ENCODE results near the gene GHRL.
"Not testable (repeated sequence)": the region's sequence is repeated elsewhere in the genome, so short reads cannot be mapped to it uniquely, and the experiment has no call there.

GHRL gene

DNA sequence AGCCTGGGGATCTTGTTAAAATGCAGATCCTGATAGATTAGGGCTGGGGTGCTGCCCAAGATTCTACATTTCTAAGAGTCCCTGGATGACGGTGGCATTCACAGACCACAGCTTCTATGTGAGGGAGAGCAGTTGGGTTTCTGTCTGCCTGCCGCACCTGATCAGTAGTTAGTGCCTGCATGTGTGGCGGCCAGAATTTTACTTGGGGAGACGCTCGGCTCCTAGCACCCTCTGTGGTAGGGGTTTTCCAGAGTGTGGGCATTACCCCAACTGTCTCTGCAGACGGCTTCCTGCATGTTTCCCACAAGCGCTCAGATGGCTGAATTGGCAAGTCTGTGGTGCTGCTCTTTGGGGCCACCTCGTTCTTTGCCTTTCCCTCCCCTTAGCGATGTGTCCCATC is 8.3 kb downstream of the GHRL start:
- Mint-ChIP-seq H3K4me3 (no peak overlapping the region), H3K4me1 (peaks cover 13% of the 10 kb centered on the region), H3K9me3 (no peaks in the 10 kb centered on the region), H3K27me3 (no peaks in the 10 kb centered on the region), H3K36me3 (peaks cover 7% of the 10 kb centered on the region), H3K27ac (peak overlapping the region; percentile 81)
- peak; percentile 86 for ATAC-seq (ENCODE audit: low read depth)
- no peak for DNase-seq (ENCODE audit: low spot score in 2 of 2)

DNA sequence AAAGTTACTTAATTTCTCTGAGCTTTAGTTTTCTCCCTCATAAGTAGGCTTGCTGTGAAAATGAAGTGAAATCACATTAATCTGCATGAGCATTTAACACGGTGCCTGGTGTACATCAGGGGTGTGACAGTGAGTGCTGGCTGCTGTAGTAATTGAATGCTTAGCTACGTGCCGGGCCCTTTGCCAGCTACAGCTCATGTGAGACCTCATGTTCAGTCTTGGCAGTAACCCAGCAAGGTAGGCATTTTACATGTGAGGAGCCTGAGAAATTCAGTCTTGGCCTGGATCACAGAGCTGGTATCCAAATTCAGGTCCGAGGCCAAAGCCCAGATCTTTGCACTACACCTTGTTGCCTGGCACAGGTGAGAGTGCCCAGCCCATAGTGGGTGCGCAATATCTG is 9.1 kb downstream of the GHRL start:
- no peak overlapping the region for H3K4me3 Mint-ChIP-seq
- ATAC-seq (ENCODE audit: low read depth): no peak

DNA sequence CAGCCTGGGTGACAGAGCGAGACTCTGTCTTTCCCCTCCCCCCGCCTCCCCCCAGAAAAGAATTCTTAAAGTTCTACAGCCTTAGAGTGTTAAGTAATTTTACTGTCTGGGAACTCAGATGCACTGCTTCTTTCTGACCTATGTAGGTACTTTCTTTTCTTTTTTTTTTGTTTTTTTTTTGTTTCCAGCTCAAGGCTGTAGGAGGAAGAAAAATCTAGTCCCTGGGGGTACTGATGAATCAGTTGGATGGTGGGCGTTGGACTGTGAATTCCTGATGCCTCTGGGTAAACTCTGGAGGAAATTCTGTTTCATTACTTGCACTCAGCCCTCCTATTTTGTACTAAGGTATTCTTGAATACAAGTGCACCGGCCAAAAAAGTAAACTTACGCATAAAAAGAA is 10.8 kb downstream of the GHRL start:
- ATAC-seq (ENCODE audit: low read depth) (no peak), DNase-seq (ENCODE audit: low spot score in 2 of 2) (no peak)
- Mint-ChIP-seq H3K36me3 (peaks cover 12% of the 10 kb centered on the region), H3K27ac (no peak overlapping the region), H3K4me3 (no peak overlapping the region), H3K4me1 (peaks cover 13% of the 10 kb centered on the region), H3K9me3 (no peaks in the 10 kb centered on the region), H3K27me3 (no peaks in the 10 kb centered on the region)

More for the DNA sequence above, 9.1 kb downstream of the GHRL start:
- H3K27ac Mint-ChIP-seq: no peak overlapping the region
- H3K27me3 Mint-ChIP-seq: no peaks in the 10 kb centered on the region
- no peak for DNase-seq (ENCODE audit: low spot score in 2 of 2)
- peaks cover 7% of the 10 kb centered on the region for H3K36me3 Mint-ChIP-seq
- no peaks in the 10 kb centered on the region for H3K9me3 Mint-ChIP-seq
- H3K4me1 Mint-ChIP-seq: peaks cover 13% of the 10 kb centered on the region

DNA sequence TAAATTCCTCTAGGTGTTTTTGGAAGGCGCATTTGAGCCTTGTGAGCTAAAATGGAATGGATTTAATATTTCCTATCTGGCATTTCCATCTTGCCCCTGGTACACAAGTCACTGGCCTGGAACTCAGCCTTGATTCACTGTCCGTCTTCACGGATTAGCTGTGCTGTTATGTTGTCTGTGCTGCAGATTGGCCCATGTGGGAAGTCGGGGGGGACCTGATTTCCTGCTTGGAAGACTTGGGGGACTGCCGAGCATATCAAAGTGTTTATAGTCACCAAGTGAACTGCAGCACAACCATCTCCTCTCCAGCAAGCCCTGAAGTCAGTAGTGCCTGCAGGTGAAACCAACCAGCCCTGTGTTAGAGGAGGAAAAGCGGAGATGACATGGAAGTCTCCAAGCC is 12.2 kb downstream of the GHRL start:
- no peak overlapping the region for H3K4me3 Mint-ChIP-seq
- ATAC-seq (ENCODE audit: low read depth): no peak
- H3K4me1 Mint-ChIP-seq: peaks cover 13% of the 10 kb centered on the region
- peaks cover 12% of the 10 kb centered on the region for H3K36me3 Mint-ChIP-seq
- no peaks in the 10 kb centered on the region for H3K9me3 Mint-ChIP-seq
- H3K27ac Mint-ChIP-seq: peak overlapping the region; percentile 62
- no peaks in the 10 kb centered on the region for H3K27me3 Mint-ChIP-seq
- no peak for DNase-seq (ENCODE audit: low spot score in 2 of 2)

DNA sequence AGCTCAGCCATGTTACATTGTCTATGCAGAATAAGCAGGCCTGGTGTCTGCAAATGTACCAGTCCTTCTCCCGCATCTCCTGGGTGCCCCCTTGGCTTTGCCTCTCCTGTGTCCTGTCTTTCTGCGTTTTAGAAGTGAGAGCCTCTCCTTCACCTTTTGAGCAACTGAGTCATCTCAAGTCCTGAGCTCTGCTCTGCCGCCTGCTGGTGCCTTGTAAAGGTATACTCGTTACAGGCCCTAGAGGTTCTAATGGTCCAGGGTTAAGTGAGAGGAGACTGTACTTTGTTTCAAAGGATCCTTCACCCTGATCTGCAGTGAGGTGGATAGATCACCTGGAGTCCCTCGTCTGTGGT is 12.6 kb downstream of the GHRL start:
- ATAC-seq (ENCODE audit: low read depth) (no peak), DNase-seq (ENCODE audit: low spot score in 2 of 2) (no peak)
- peaks cover 12% of the 10 kb centered on the region for H3K36me3 Mint-ChIP-seq
- no peaks in the 10 kb centered on the region for H3K27me3 Mint-ChIP-seq
- no peaks in the 10 kb centered on the region for H3K9me3 Mint-ChIP-seq
- H3K4me3 Mint-ChIP-seq: no peak overlapping the region
- peaks cover 10% of the 10 kb centered on the region for H3K4me1 Mint-ChIP-seq
- H3K27ac Mint-ChIP-seq: peak overlapping the region; percentile 62

DNA sequence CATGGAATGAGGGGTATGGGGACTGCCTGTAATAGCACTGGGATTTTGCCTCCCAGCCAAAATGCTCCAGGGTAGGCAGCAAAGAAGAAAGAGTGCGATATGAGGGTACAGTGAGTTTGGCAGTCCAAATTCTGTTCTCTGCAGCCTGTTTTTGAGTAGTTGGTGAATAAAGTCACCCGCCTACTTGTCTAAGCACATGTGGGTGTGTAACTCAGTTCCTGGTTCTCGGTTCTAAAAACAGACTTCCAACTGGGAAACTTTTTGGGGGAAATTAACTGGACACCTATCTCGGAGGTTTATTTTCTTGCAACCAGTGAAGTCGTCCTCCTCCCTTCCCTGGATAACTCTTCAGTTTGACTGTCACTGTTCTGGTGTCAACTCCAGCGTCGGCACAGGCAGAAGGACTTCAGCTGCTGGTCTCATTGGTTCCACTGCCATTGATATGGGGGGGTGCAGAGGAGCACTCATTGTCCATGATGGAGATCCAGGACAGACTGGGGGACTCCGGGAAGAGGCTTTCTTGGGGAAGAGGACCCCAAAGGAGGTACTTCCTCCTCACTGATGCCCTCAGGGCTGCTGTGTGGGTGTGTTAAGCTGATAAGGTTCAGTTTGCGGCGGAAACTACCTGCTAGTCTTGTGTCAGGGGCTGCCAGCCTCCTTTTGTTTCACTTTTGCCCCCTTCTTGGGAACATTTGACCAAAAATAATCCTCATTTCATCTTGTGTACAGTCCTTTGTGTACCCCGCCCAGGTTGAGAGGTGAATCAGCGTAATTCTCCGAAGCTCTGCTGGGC is 13.2 kb downstream of the GHRL start:
- H3K4me3 Mint-ChIP-seq: no peak overlapping the region

DNA sequence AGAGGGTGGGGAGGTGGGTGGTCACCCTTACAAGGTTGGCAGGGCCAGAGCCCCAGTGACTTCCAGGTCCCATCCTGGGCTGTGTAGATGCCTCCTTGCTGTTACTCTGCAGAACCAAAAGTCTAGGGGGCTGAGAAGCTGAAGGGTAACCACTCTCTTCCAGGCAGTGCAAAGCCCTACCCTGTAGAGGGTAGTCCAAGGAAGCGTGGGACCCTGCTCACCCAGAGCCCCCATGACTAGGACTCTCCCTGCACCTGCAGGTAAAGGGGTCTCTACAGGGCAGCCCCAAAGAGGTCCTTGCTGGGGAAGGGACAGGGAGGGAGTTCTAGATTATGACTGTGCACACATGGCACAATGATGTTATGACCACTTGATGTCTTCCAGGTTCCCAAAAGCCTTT is 14.2 kb downstream of the GHRL start:
- no peaks in the 10 kb centered on the region for H3K27me3 Mint-ChIP-seq
- H3K9me3 Mint-ChIP-seq: no peaks in the 10 kb centered on the region
- H3K4me1 Mint-ChIP-seq: peaks cover 6% of the 10 kb centered on the region
- no peak overlapping the region for H3K4me3 Mint-ChIP-seq
- no peak for DNase-seq (ENCODE audit: low spot score in 2 of 2)
- no peak for ATAC-seq (ENCODE audit: low read depth)
- peaks cover 12% of the 10 kb centered on the region for H3K36me3 Mint-ChIP-seq
- no peak overlapping the region for H3K27ac Mint-ChIP-seq

More for the DNA sequence above, 13.2 kb downstream of the GHRL start:
- no peaks in the 10 kb centered on the region for H3K27me3 Mint-ChIP-seq
- peaks cover 12% of the 10 kb centered on the region for H3K36me3 Mint-ChIP-seq
- H3K9me3 Mint-ChIP-seq: no peaks in the 10 kb centered on the region
- ATAC-seq (ENCODE audit: low read depth): no peak
- peaks cover 5% of the 10 kb centered on the region for H3K4me1 Mint-ChIP-seq
- peak overlapping the region; percentile 62 for H3K27ac Mint-ChIP-seq
- no peak for DNase-seq (ENCODE audit: low spot score in 2 of 2)

DNA sequence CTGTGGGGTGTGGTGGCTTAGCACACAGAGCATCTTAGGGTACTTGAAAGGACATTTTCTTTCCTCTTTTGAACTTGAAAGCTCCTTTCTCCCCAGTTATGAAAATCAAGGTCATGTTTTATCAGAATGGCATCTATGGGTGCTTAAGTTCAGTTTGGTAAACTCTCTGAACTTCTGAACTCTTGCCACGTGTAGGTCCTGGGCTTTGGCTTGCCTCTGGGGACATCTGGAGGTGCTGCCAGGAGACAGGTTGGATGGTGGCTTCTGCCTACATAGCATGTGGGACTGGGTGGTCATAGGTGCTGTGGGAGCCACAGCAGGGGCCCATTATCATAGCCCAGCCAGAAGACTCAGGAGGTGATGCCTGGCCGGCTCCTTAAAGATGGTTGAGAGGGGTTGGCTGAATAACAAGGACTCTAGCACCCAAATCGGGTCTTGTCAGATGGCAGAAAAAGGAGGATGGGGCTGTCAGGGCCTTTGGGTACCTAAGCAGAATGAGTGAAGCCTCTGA is 15.6 kb downstream of the GHRL start:
- ATAC-seq (ENCODE audit: low read depth) (no peak), DNase-seq (ENCODE audit: low spot score in 2 of 2) (no peak)
- peak overlapping the region; percentile 17 for H3K27ac Mint-ChIP-seq
- H3K27me3 Mint-ChIP-seq: no peaks in the 10 kb centered on the region
- H3K36me3 Mint-ChIP-seq: peaks cover 14% of the 10 kb centered on the region
- H3K4me1 Mint-ChIP-seq: peaks cover 14% of the 10 kb centered on the region
- no peaks in the 10 kb centered on the region for H3K9me3 Mint-ChIP-seq
- H3K4me3 Mint-ChIP-seq: no peak overlapping the region

DNA sequence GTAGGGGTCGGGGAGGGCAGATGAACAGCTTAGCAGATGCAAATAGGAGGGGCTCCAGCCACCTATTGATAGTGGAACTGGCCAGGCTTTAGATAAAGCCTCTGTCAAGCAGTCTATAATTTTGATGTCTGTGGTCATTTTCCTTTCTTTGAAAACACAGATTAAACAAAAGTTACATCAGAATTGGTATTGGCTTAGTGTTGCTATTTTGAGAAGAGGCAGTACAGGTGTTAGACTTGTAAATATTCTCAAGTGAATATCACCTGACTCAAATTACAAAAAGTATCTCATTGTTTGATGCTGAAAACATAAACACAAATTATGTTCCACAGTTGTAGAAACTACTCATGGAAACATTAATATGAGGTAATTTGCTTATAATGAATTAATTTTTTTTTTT is 18.1 kb downstream of the GHRL start:
- Mint-ChIP-seq H3K9me3 (no peaks in the 10 kb centered on the region), H3K27ac (peak overlapping the region; percentile 87), H3K4me3 (no peak overlapping the region), H3K36me3 (peaks cover 11% of the 10 kb centered on the region), H3K27me3 (no peaks in the 10 kb centered on the region), H3K4me1 (peaks cover 14% of the 10 kb centered on the region)
- ATAC-seq (ENCODE audit: low read depth) (no peak), DNase-seq (ENCODE audit: low spot score in 2 of 2) (no peak)

DNA sequence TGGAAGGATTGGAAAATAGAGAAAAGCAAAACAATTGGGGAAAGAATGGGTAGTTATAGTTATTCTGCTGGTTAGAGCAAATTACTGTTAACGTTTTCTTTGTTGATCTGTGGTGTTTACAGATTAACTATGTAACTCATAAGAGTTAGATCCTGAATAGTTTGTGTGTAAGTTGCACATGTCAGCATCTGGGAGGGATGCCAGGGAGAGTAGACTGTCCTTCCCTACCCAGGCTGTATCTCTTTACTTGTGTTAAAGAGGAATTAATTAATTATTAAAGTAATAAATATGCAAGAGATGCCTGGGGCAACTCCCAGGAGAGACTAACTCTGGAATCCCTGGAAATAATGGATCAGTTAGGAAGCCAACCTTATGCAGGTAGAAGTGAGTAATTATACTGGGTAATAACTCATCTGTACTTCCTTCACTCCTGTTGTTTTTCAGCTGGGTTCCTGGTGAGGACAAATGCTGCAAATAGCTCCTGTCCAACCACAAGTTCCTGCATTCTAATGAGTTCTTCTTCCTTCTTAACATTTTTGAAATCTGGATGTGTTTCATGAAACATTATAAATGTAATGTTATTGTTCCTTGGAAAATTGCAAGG is 18.9 kb downstream of the GHRL start:
- H3K4me1 Mint-ChIP-seq: peaks cover 16% of the 10 kb centered on the region
- H3K27me3 Mint-ChIP-seq: no peaks in the 10 kb centered on the region
- no peak overlapping the region for H3K4me3 Mint-ChIP-seq
- H3K36me3 Mint-ChIP-seq: peaks cover 11% of the 10 kb centered on the region
- no peaks in the 10 kb centered on the region for H3K9me3 Mint-ChIP-seq
- peak overlapping the region; percentile 87 for H3K27ac Mint-ChIP-seq
- no peak for DNase-seq (ENCODE audit: low spot score in 2 of 2)
- ATAC-seq (ENCODE audit: low read depth): no peak

DNA sequence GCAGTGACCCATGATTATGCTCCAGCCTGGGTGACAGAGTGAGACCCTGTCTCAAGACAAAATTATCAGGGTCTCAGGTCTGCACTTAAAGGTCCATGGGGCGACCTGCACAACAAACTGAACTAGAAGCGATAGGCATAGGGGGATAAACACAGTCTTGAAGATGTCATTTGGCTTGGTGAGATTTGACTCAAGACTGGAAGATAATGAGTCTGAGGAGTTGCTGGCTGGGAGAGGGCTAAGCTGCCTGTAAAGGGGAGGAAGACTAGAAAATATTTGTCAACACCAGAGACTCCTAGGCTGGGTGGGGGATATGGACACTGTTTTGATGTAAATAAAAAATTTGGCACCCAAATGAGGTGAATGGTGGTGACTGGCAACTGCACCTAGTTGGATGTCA is 19.8 kb downstream of the GHRL start:
- Mint-ChIP-seq H3K27ac (peak overlapping the region; percentile 84), H3K4me3 (peak overlapping the region; percentile 49), H3K9me3 (no peaks in the 10 kb centered on the region), H3K36me3 (peaks cover 9% of the 10 kb centered on the region), H3K27me3 (no peaks in the 10 kb centered on the region), H3K4me1 (peaks cover 16% of the 10 kb centered on the region)
- DNase-seq (ENCODE audit: low spot score in 2 of 2) (no peak), ATAC-seq (ENCODE audit: low read depth) (no peak)

DNA sequence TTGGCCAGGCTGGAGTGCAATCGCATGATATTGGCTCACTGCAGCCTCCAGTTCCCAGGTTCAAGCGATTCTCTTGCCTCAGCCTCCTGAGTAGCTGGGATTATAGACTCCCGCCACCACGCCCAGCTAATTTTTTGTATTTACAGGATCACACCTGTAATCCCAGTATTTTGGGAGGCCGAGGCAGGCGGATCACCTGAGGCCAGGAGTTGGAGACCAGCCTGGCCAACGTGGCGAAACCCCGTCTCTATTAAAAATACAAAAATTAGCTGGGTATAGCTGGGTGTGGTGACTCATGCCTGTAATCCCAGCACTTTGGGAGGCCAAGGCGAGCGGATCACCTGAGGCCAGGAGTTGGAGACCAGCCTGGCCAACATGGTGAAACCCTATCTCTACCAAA is 20.3 kb downstream of the GHRL start:
- Mint-ChIP-seq H3K4me1 (peaks cover 18% of the 10 kb centered on the region), H3K36me3 (peaks cover 10% of the 10 kb centered on the region), H3K27ac (peak overlapping the region; percentile 84)
- ATAC-seq (ENCODE audit: low read depth); H3K4me3 Mint-ChIP-seq; H3K27me3 Mint-ChIP-seq; H3K9me3 Mint-ChIP-seq; DNase-seq (ENCODE audit: low spot score in 2 of 2): not testable (repeated sequence)

DNA sequence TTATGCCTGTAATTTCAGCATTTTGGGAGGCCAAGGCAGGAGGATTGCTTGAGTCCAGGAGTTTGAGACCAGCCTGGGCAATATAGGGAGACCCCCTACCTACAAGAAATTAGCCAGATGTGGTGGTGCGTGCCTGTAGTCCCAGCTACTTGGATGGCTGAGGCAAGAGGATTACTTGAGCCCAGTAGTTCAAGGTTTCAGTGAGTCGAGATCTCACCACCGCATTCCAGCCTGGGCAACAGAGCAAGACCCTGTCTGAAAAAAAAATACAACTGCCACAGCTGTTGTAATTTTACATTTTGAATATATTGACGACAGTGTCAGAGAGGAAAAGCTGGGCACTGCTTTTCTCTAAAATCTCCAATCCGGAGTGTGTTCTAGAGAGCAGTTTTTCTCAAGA is 23.3 kb downstream of the GHRL start:
- Mint-ChIP-seq H3K4me3 (no peak overlapping the region), H3K4me1 (peaks cover 27% of the 10 kb centered on the region), H3K27me3 (no peaks in the 10 kb centered on the region), H3K27ac (no peak overlapping the region), H3K36me3 (peaks cover 19% of the 10 kb centered on the region), H3K9me3 (no peaks in the 10 kb centered on the region)
- ATAC-seq (ENCODE audit: low read depth): no peak
- DNase-seq (ENCODE audit: low spot score in 2 of 2): no peak

DNA sequence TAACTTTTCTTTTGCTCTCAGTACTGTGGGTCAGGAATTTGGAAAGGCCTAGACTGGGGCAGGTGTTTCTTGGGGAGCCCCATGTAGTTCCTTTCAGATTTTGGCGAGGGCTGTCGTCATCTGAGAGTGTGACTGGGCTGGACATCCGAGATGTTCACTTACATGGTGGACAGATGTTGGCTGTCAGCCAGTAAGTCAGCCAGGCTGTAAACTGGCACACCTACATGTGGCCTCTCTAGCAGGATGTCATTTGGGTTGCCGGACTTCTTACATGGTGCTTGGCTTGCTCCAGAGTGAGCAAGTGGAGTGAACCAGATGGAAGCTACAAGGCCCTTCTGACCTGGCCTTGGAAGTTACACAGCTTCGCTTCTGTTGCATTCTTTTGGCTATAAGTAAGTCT is 23.8 kb downstream of the GHRL start:
- DNase-seq (ENCODE audit: low spot score in 2 of 2): no peak
- Mint-ChIP-seq H3K36me3 (peaks cover 23% of the 10 kb centered on the region), H3K4me1 (peaks cover 27% of the 10 kb centered on the region), H3K4me3 (no peak overlapping the region), H3K27me3 (no peaks in the 10 kb centered on the region), H3K27ac (no peak overlapping the region), H3K9me3 (no peaks in the 10 kb centered on the region)
- no peak for ATAC-seq (ENCODE audit: low read depth)

DNA sequence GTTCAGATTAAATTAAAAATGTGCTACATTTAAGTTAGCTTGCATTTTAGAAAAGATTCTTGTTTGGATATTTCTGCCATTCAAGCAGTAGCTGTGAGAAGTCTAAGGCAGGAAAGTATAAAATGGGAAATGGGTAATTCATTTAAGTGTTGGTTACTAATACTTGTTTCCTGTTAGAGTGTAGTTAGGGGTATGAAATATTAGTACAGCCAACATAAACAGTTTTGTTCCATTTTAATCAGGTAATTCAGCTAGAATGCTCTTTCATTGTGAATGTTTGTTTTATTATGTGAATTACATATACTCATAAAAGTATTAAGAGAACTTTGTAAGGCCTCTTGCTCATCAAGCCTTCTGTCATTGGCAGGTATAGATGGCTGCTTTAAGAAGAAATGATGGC is 24.6 kb downstream of the GHRL start:
- Mint-ChIP-seq H3K36me3 (peaks cover 29% of the 10 kb centered on the region), H3K27ac (peak overlapping the region; percentile 25), H3K4me1 (peaks cover 28% of the 10 kb centered on the region), H3K27me3 (no peaks in the 10 kb centered on the region), H3K4me3 (no peak overlapping the region), H3K9me3 (no peaks in the 10 kb centered on the region)
- no peak for ATAC-seq (ENCODE audit: low read depth)
- no peak for DNase-seq (ENCODE audit: low spot score in 2 of 2)
